GM12874 (cell line): ENCODE measurements around the gene C6orf163.

Experiments
- CTCF ChIP-seq: IDR thresholded peaks from 2 replicates; pipeline ENCODE4 v1.5.1; 2011; ENCODE audit warnings: low read depth, mild to moderate bottlenecking, control low read depth, low read length, moderate library complexity; ENCODE audit not compliant: insufficient read depth

C6orf163 gene

DNA sequence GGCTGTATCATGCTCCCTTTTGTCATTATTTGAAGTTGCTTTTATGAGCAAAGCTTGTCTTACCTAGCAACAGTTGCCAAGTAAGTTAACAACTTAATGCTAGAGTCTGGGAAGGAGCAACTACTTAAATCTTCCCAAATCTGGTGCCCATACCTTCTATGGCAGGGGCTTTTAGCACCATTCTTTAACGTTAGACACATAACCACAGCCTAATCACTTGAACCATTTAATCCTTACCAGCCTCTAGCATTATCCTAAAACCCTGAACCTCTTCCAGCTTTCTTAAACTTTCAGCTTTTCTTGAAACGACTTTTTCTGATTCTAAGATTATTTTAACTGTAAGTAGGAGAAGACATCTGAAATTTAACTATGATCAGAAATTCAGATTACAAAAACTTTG is at the start of gene C6orf163:
C6orf163 (plus strand) TSS at position 83 of the 400 bp plus-strand sequence; CDS start at position 370, 287 bp downstream.
- no peak for TF ChIP-seq CTCF

DNA sequence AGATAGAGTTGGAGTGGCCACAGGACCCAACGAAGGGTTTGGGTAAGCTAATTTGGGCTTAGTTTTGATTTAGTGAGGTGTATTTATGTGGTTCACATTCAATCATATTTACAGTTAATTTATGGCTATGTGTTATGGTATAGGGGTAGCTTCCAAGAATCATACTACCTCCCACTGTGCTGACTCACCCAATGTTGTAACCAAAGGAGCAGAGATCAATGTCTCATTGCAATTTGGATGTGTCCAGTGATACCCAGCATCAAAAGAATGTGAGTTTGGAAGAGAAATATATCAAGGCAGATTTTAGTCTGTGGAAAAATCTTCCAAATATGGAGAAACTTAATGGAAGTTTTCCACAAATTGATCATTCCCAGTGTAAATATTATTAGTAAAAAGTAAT is 47.5 kb upstream of the C6orf163 start:
- no peak for TF ChIP-seq CTCF

DNA sequence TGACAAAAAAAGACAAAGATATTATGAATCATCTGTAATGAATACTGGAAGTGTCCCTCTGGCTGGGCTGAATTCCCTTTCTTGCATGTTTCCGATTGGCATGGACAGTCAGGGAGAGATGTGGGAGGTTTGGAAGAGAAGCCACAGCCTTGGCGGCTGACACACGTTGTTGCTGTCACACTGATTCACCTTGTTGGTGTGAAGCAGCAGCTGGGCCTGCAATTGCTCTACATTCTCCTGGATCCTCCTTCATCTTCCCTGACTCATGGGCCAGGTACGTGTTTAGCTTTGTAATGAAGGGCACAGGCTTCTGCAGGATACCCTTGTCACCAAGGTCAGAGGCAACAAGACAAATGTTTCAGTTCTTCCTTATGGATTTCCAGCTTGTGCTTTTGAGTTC is 35.6 kb upstream of the C6orf163 start:
- TF ChIP-seq CTCF, result no peak

DNA sequence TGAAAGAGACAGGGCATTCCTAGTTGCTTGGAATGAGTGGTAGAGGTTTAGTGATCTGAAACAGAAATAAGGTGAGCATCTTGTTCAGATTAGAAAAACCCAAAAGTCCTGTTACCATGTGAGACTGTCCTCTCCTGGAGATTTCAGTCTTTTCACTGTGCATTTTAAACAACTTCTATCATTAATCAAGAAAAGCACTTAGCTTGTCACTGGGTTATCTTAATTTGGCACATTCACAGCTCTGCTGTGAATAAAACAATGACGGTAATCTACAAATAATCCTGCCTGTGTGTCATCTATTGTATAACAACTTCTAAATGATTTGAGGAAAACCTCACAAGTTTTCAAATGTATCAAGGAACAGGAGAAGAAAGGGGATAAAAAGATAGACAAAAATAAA is 31.8 kb upstream of the C6orf163 start:
- TF ChIP-seq CTCF, result no peak

DNA sequence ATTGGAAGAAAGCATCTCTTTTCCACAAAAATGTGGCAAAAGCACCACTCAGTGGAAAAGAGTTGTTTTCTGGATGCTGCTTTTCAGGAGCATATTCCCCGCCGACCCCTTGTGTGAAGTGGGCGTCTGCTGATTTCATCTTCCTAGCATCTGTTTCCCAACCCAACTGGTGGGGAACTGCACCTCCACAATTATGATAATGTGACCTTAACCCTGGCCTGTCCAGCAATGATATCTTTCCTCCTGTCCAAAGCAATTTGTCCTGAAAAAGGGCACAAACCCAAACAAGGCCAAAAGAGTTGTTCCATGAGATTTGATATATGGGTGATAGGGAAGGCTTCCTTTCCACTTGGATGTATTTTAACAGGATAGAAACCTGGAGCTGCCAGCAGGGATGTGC is 29.5 kb upstream of the C6orf163 start:
- TF ChIP-seq CTCF, result no peak

GRCh38 chr6:87319271-87319987 is 25.2 kb upstream of the C6orf163 start:
- TF ChIP-seq CTCF, result no peak

DNA sequence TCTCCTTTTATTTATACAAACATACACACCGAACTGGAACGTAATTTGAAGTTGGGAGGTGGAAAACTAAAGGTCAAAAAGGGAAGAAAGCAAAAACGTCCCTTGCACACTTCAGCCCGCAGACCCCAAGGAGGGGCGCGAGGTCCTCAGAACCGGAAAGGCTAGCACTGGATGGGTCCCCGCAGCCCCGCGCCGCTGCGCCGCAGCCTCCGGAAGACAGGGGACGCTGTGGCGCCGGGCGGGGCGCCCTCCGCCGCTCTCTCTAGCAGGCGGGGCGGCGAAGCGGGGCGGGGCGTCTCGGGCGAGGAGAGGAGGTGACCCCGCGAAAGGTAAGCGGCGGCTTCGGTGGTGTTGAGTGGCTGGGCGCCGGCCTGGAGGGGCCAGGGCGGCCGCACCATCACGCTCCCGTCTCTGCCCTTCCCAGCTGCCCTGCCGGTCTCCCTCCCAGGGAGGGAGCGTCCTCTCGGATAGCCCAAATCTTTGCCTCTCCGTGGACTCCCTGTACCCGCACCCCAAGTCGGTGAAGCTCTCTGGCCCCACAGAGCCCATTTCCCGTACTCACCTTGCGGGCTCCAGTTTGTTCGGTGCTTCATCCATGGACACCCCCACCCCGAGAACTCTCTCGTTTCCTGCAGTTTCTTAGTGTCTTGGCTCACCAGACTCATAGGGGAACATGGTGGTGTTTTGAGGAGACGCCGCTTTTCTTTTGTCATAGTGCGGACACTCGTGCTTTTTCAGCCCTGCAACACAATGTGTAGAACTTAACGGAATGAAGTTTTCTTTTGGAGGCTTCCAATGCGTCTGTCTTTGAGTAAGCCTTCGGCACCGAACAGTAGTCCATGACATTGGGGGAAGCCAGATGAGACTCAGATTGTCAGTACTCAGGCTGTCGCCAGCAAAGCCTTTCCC is 22.1 kb upstream of the C6orf163 start, which contains the start of gene SMIM8:
SMIM8 (plus strand) TSS at position 285 of the 909 bp plus-strand sequence. CDS start 14,444 bp downstream, outside the sequence.
- TF ChIP-seq CTCF, result peak; percentile 100
